Measurements from ENCODE around the gene EPHA2.

- TF ChIP-seq POLR2AphosphoS5 (IDR thresholded peaks at IDR 0.05; ENCODE audit: low read depth, low read length) (no peak), REST (IDR thresholded peaks at IDR 0.05; ENCODE audit: insufficient read depth in 1 of 2, low read depth in 2 of 2, low read length in 2 of 2) (no peak), FOXP2 (optimal IDR thresholded peaks at IDR 0.05; ENCODE audit: borderline replicate concordance, extremely low read depth, extremely low read length, insufficient read depth) (no peak)
Measured at GRCh38 chr1:16202281-16203210, 46.7 kb upstream of the EPHA2 start.

All from PFSK-1 (cell line).